Neural cell (in vitro differentiated cells): ENCODE data around the gene PRLH. TPM values are rescaled to one million over a fixed set of nuclear protein-coding genes. Genes with fewer than 3 reads are reported as not detected.

Experiments used
- H2AFZ ChIP-seq: fragments of 200-600, 300-800 bp; sonication (generic), shearing (Covaris generic); 2 replicates; pipeline ENCODE4 v1.6.0; 2014; ENCODE audit warnings: low read depth, mild to moderate bottlenecking, antibody characterized with exemption, low read length, moderate library complexity
- H3F3A ChIP-seq: fragments of 200-600 bp; shearing (Covaris generic); 2 replicates; pipeline ENCODE4 v1.6.1; 2016; ENCODE audit warnings: mild to moderate bottlenecking, moderate library complexity, mixed read lengths, antibody characterized with exemption, low read length; ENCODE audit not compliant: insufficient read depth, poor library complexity, severe bottlenecking
- H3K27ac ChIP-seq: fragments of 200-600, 300-800 bp; sonication (generic), shearing (Covaris generic); 2 replicates; pipeline ENCODE4 v1.5.1; 2014; ENCODE audit warnings: mild to moderate bottlenecking, low read length, moderate library complexity
- H3K27me3 ChIP-seq: fragments of 300-800, 200-600 bp; sonication (generic), shearing (Covaris generic); 2 replicates; pipeline ENCODE4 v1.6.0; 2014; ENCODE audit warnings: mild to moderate bottlenecking, low read depth, low read length, moderate library complexity; ENCODE audit not compliant: insufficient read depth
- H3K36me3 ChIP-seq: fragments of 300-800, 200-600 bp; sonication (generic), shearing (Covaris generic); 2 replicates; pipeline ENCODE4 v1.5.1; 2014; ENCODE audit warnings: mild to moderate bottlenecking, antibody characterized with exemption, low read length, moderate library complexity; ENCODE audit not compliant: insufficient read depth
- H3K4me2 ChIP-seq: fragments of 300-800, 200-600 bp; sonication (generic), shearing (Covaris generic); 2 replicates; pipeline ENCODE4 v1.6.0; 2014; ENCODE audit warnings: mild to moderate bottlenecking, low read length
- H3K4me3 ChIP-seq: fragments of 300-800, 200-600 bp; sonication (generic), shearing (Covaris generic); 2 replicates; pipeline ENCODE4 v1.5.1; 2014; ENCODE audit warnings: mild to moderate bottlenecking, low read length, moderate library complexity
- H3K79me2 ChIP-seq: fragments of 200-600 bp; shearing (Covaris generic); replicated peaks from 2 replicates; pipeline ENCODE4 v1.6.0; 2014; ENCODE audit warnings: mild to moderate bottlenecking, low read length, moderate library complexity; ENCODE audit not compliant: insufficient read depth
- H3K9ac ChIP-seq: fragments of 300-800, 200-600 bp; sonication (generic), shearing (Covaris generic); 2 replicates; pipeline ENCODE4 v1.6.1; 2016; ENCODE audit warnings: mild to moderate bottlenecking, low read length, mixed read lengths
- H3K9me2 ChIP-seq: fragments of 200-600 bp; shearing (Covaris generic); 2 replicates; pipeline ENCODE4 v1.6.1; 2016; ENCODE audit warnings: mild to moderate bottlenecking, low read length, mixed read lengths; ENCODE audit not compliant: insufficient read depth
- H3K9me3 ChIP-seq: fragments of 200-600, 300-800 bp; sonication (generic), shearing (Covaris generic); 2 replicates; pipeline ENCODE4 v1.6.1; 2016; ENCODE audit warnings: mild to moderate bottlenecking, mixed run types, low read length, moderate library complexity, mixed read lengths
- H4K20me1 ChIP-seq: fragments of 200-600 bp; shearing (Covaris generic); 2 replicates; pipeline ENCODE4 v1.6.1; 2016; ENCODE audit warnings: mild to moderate bottlenecking, mixed run types; ENCODE audit not compliant: insufficient read depth
- EP300 ChIP-seq: fragments of 450-650 bp; conservative IDR thresholded peaks from 2 replicates; pipeline ENCODE4 v1.6.1; 2014; ENCODE audit warnings: antibody characterized with exemption, mild to moderate bottlenecking, moderate library complexity; ENCODE audit not compliant: poor library complexity, severe bottlenecking
- EZH2 ChIP-seq: fragments of 200-600, 300-800 bp; shearing (Covaris generic), sonication (generic); IDR thresholded peaks from 2 replicates; pipeline ENCODE4 v1.6.1; 2014; ENCODE audit warnings: antibody characterized with exemption, low read length, borderline replicate concordance, mild to moderate bottlenecking; ENCODE audit not compliant: insufficient read depth, poor library complexity, severe bottlenecking
- MXI1 ChIP-seq: fragments of 450-650 bp; conservative IDR thresholded peaks from 2 replicates; pipeline ENCODE4 v1.6.1; 2014; ENCODE audit warnings: antibody characterized with exemption, mild to moderate bottlenecking; ENCODE audit not compliant: poor library complexity, severe bottlenecking
- POLR2AphosphoS5 ChIP-seq: IDR thresholded peaks from 2 replicates; pipeline ENCODE4 v1.6.1; 2012
- RAD21 ChIP-seq: fragments of 450-650 bp; conservative IDR thresholded peaks from 2 replicates; pipeline ENCODE4 v1.6.1; 2014; ENCODE audit warnings: antibody characterized with exemption, mild to moderate bottlenecking, moderate library complexity
- SMC3 ChIP-seq: fragments of 450-650 bp; conservative IDR thresholded peaks from 2 replicates; pipeline ENCODE4 v1.6.1; 2014; ENCODE audit warnings: antibody characterized with exemption, mild to moderate bottlenecking, moderate library complexity; ENCODE audit not compliant: poor library complexity
- TAF1 ChIP-seq: IDR thresholded peaks from 2 replicates; pipeline ENCODE4 v1.6.1; 2012; ENCODE audit warnings: low read depth
- polyA plus RNA-seq: library from polyadenylated mRNA; depleted of rRNA; stranded (reverse); fragments of >200 nt; gene quantifications from 2 replicates; pipeline ENCODE4 v1.2.3, GENCODE V29; 2014
- TF ChIP-seq, protein P1 (sequence below): IDR thresholded peaks from 2 replicates; pipeline ENCODE4 v1.6.1; 2012; ENCODE audit warnings: borderline replicate concordance
- TF ChIP-seq, protein P2 (sequence below): fragments of 450-650 bp; IDR thresholded peaks from 2 replicates; pipeline ENCODE4 v1.5.1; 2014; ENCODE audit warnings: antibody characterized with exemption, mild to moderate bottlenecking, moderate library complexity; ENCODE audit not compliant: poor library complexity, severe bottlenecking

The PRLH gene
- polyA plus RNA-seq, 1 donor from 2014 or later: not detected

DNA sequence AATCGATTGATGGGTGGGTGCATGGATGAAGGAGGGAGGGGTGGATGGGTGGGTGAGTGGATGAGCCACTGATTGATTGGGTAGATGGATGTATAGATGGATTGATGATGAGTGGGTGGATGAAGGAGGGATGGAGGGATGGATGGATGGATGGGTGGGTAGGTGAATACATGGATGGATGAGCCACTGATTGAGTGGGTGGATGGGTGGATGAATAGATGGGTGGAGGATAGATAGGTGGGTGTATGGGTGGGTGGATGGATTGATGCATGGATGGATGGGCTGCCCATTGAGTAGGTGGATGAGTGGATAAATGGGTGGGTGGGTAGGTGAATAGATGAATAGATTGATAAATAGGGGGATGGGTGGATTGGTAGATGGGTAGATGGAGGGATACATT is 48.4 kb upstream of the PRLH start:
- H3K9me2 ChIP-seq: no peaks in the 10 kb centered on the region
- no peak overlapping the region for H3K4me3 ChIP-seq
- no peaks in the 10 kb centered on the region for H3K79me2 ChIP-seq
- no peak overlapping the region for H2AFZ ChIP-seq
- no peaks in the 10 kb centered on the region for H4K20me1 ChIP-seq
- H3K9me3 ChIP-seq: no peaks in the 10 kb centered on the region
- TF ChIP-seq, protein P1, sequence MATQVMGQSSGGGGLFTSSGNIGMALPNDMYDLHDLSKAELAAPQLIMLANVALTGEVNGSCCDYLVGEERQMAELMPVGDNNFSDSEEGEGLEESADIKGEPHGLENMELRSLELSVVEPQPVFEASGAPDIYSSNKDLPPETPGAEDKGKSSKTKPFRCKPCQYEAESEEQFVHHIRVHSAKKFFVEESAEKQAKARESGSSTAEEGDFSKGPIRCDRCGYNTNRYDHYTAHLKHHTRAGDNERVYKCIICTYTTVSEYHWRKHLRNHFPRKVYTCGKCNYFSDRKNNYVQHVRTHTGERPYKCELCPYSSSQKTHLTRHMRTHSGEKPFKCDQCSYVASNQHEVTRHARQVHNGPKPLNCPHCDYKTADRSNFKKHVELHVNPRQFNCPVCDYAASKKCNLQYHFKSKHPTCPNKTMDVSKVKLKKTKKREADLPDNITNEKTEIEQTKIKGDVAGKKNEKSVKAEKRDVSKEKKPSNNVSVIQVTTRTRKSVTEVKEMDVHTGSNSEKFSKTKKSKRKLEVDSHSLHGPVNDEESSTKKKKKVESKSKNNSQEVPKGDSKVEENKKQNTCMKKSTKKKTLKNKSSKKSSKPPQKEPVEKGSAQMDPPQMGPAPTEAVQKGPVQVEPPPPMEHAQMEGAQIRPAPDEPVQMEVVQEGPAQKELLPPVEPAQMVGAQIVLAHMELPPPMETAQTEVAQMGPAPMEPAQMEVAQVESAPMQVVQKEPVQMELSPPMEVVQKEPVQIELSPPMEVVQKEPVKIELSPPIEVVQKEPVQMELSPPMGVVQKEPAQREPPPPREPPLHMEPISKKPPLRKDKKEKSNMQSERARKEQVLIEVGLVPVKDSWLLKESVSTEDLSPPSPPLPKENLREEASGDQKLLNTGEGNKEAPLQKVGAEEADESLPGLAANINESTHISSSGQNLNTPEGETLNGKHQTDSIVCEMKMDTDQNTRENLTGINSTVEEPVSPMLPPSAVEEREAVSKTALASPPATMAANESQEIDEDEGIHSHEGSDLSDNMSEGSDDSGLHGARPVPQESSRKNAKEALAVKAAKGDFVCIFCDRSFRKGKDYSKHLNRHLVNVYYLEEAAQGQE: no peak
- TF ChIP-seq SMC3: no peak
- TF ChIP-seq EP300: no peak
- TF ChIP-seq MXI1: no peak
- TF ChIP-seq EZH2: no peak
- TF ChIP-seq POLR2AphosphoS5: no peak
- TF ChIP-seq RAD21: no peak
- TF ChIP-seq TAF1: no peak
- TF ChIP-seq, protein P2, sequence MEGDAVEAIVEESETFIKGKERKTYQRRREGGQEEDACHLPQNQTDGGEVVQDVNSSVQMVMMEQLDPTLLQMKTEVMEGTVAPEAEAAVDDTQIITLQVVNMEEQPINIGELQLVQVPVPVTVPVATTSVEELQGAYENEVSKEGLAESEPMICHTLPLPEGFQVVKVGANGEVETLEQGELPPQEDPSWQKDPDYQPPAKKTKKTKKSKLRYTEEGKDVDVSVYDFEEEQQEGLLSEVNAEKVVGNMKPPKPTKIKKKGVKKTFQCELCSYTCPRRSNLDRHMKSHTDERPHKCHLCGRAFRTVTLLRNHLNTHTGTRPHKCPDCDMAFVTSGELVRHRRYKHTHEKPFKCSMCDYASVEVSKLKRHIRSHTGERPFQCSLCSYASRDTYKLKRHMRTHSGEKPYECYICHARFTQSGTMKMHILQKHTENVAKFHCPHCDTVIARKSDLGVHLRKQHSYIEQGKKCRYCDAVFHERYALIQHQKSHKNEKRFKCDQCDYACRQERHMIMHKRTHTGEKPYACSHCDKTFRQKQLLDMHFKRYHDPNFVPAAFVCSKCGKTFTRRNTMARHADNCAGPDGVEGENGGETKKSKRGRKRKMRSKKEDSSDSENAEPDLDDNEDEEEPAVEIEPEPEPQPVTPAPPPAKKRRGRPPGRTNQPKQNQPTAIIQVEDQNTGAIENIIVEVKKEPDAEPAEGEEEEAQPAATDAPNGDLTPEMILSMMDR: no peak
- no peak overlapping the region for H3K4me2 ChIP-seq
- no peaks in the 10 kb centered on the region for H3K27me3 ChIP-seq
- no peaks in the 10 kb centered on the region for H3F3A ChIP-seq
- H3K27ac ChIP-seq: no peak overlapping the region
- no peaks in the 10 kb centered on the region for H3K36me3 ChIP-seq
- H3K9ac ChIP-seq: no peak overlapping the region

DNA sequence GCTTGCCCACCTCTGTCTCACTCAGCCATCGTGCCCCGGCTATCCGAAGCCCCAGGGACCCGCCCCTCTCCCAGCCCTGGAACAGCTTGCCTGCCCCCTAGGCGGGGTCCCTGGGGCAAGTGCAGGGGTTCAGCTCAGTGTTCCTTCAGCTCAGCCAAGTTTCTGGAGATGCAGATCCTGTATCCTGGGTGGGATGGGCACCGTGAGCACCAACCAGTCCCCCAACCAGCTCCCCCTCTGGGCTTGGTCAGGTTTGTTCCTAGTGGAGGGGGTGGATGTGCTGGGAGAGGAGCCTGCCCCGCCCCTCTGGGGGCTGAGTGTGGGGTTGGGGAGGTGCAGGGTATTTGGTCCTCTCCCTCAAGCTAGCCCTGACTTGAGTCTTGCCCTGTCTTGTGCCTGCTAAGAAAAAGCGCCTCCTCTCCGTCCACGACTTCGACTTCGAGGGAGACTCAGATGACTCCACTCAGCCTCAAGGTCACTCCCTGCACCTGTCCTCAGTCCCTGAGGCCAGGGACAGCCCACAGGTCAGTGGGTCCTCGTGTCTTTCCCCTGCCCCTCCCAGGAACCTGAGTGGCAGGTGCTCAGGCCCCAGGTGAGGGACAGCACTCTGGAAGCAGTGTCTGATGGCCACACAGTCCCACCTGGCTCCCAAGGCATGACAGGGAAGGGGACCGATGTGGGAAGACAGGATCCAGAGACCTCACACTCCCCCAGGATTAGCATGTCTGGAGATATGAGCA is 46.7 kb upstream of the PRLH start:
- H3K4me2 ChIP-seq: no peak overlapping the region
- no peak overlapping the region for H3K27ac ChIP-seq
- no peaks in the 10 kb centered on the region for H3F3A ChIP-seq
- H3K4me3 ChIP-seq: no peak overlapping the region
- no peaks in the 10 kb centered on the region for H3K27me3 ChIP-seq
- H3K79me2 ChIP-seq: no peaks in the 10 kb centered on the region
- TF ChIP-seq EZH2 (no peak), RAD21 (no peak), SMC3 (no peak), MXI1 (no peak), EP300 (no peak)
- TF ChIP-seq, protein P1: no peak
- TF ChIP-seq, protein P2: no peak
- no peaks in the 10 kb centered on the region for H3K36me3 ChIP-seq
- no peak overlapping the region for H3K9ac ChIP-seq
- no peaks in the 10 kb centered on the region for H3K9me2 ChIP-seq
- no peaks in the 10 kb centered on the region for H4K20me1 ChIP-seq
- no peaks in the 10 kb centered on the region for H3K9me3 ChIP-seq
- H2AFZ ChIP-seq: no peak overlapping the region
